H9 (cell line): ENCODE data around the gene MON2. TPM values are rescaled to one million over a fixed set of nuclear protein-coding genes. Genes with fewer than 3 reads are reported as not detected.

Experiments
- DNase-seq: peaks from one replicate; pipeline ENCODE4 v3.0.0-alpha.2; 2017
- H2AFZ ChIP-seq: one replicate; pipeline ENCODE4 v1.6.1; 2013; ENCODE audit warnings: mild to moderate bottlenecking, low read length, control low read depth, moderate library complexity
- H2AK5ac ChIP-seq: 2 replicates; pipeline ENCODE4 v1.6.1; 2013; ENCODE audit warnings: low read length, control low read depth, mixed read lengths; ENCODE audit not compliant: insufficient read length
- H2BK120ac ChIP-seq: one replicate; pipeline ENCODE4 v1.6.1; 2013; ENCODE audit warnings: low read depth, mild to moderate bottlenecking, low read length, control low read depth, inconsistent platforms; ENCODE audit not compliant: poor library complexity, severe bottlenecking
- H2BK12ac ChIP-seq: 2 replicates; pipeline ENCODE4 v1.6.1; 2013; ENCODE audit warnings: low read length, control low read depth, mixed read lengths, low read depth; ENCODE audit not compliant: insufficient read length
- H2BK15ac ChIP-seq: 2 replicates; pipeline ENCODE4 v1.6.1; 2013; ENCODE audit warnings: low read depth, low read length, control low read depth
- H2BK20ac ChIP-seq: one replicate; pipeline ENCODE4 v1.6.1; 2013; ENCODE audit warnings: low read depth, mild to moderate bottlenecking, low read length, control low read depth, inconsistent platforms; ENCODE audit not compliant: poor library complexity, severe bottlenecking
- H2BK5ac ChIP-seq: 2 replicates; pipeline ENCODE4 v1.6.1; 2013; ENCODE audit warnings: low read length, control low read depth, mixed read lengths; ENCODE audit not compliant: insufficient read length
- H3K14ac ChIP-seq: 2 replicates; pipeline ENCODE4 v1.6.1; 2013; ENCODE audit warnings: low read length, control low read depth; ENCODE audit not compliant: insufficient read depth
- H3K18ac ChIP-seq: 2 replicates; pipeline ENCODE4 v1.6.1; 2013; ENCODE audit warnings: low read depth, mild to moderate bottlenecking, mixed read lengths, low read length, control low read depth; ENCODE audit not compliant: insufficient read length
- H3K23ac ChIP-seq: 2 replicates; pipeline ENCODE4 v1.6.1; 2013; ENCODE audit warnings: low read length, control low read depth, mixed read lengths, low read depth; ENCODE audit not compliant: insufficient read length
- H3K23me2 ChIP-seq: 2 replicates; pipeline ENCODE4 v1.6.1; 2013; ENCODE audit warnings: low read depth, mild to moderate bottlenecking, mixed read lengths, low read length, control low read depth; ENCODE audit not compliant: insufficient read length, poor library complexity, severe bottlenecking
- H3K27ac ChIP-seq: 2 replicates; pipeline ENCODE4 v1.5.1; 2013; ENCODE audit warnings: low read length, control low read depth, mixed read lengths, low read depth; ENCODE audit not compliant: insufficient read length
- H3K27me3 ChIP-seq: 2 replicates; pipeline ENCODE4 v1.6.1; 2013; ENCODE audit warnings: low read length, control low read depth, inconsistent platforms; ENCODE audit not compliant: insufficient read depth
- H3K4ac ChIP-seq: 2 replicates; pipeline ENCODE4 v1.6.1; 2013; ENCODE audit warnings: low read depth, mild to moderate bottlenecking, control low read depth, inconsistent platforms, low read length, moderate library complexity
- H3K4me1 ChIP-seq: 2 replicates; pipeline ENCODE4 v1.6.1; 2013; ENCODE audit warnings: low read length, control low read depth, inconsistent platforms; ENCODE audit not compliant: insufficient read depth
- H3K4me2 ChIP-seq: 2 replicates; pipeline ENCODE4 v1.6.1; 2013; ENCODE audit warnings: low read length, control low read depth, mixed read lengths; ENCODE audit not compliant: insufficient read length, insufficient read depth
- H3K56ac ChIP-seq: 2 replicates; pipeline ENCODE4 v1.6.1; 2013; ENCODE audit warnings: low read depth, mild to moderate bottlenecking, mixed read lengths, low read length, control low read depth; ENCODE audit not compliant: insufficient read length
- H3K79me1 ChIP-seq: 2 replicates; pipeline ENCODE4 v1.6.1; 2013; ENCODE audit warnings: low read depth, mild to moderate bottlenecking, moderate library complexity, low read length, control low read depth, inconsistent platforms; ENCODE audit not compliant: insufficient read depth, poor library complexity, severe bottlenecking
- H3K79me2 ChIP-seq: 2 replicates; pipeline ENCODE4 v1.6.1; 2013; ENCODE audit warnings: low read length, control low read depth, inconsistent platforms; ENCODE audit not compliant: insufficient read depth
- H3K9ac ChIP-seq: 2 replicates; pipeline ENCODE4 v1.6.1; 2013; ENCODE audit warnings: low read length, control low read depth, mixed read lengths; ENCODE audit not compliant: insufficient read length; ENCODE audit errors: extremely low read depth
- H3K9me3 ChIP-seq: one replicate; pipeline ENCODE4 v1.6.1; 2013; ENCODE audit warnings: low read depth, low read length, inconsistent platforms; ENCODE audit not compliant: control insufficient read depth
- H3T11ph ChIP-seq: one replicate; pipeline ENCODE4 v1.6.1; 2013; ENCODE audit warnings: mild to moderate bottlenecking, low read length, control low read depth, inconsistent platforms
- H4K20me1 ChIP-seq: one replicate; pipeline ENCODE4 v1.6.1; 2013; ENCODE audit not compliant: control insufficient read depth, insufficient read length, insufficient read depth
- H4K5ac ChIP-seq: 2 replicates; pipeline ENCODE4 v1.6.1; 2013; ENCODE audit warnings: low read depth, mild to moderate bottlenecking, mixed read lengths, low read length, control low read depth; ENCODE audit not compliant: insufficient read length
- H4K8ac ChIP-seq: replicated peaks from 2 replicates; pipeline ENCODE4 v1.6.1; 2013; ENCODE audit warnings: low read length, control low read depth, mixed read lengths, low read depth; ENCODE audit not compliant: insufficient read length
- H4K91ac ChIP-seq: 2 replicates; pipeline ENCODE4 v1.6.1; 2013; ENCODE audit warnings: low read depth, mild to moderate bottlenecking, moderate library complexity, mixed read lengths, low read length, control low read depth; ENCODE audit not compliant: insufficient read length
- H3K27ac Mint-ChIP-seq, 3 experiments: 2 replicates in 2 of 3; 3 replicates in 1 of 3; pipeline ENCODE4 v1.8.0; 2020 to 2021; ENCODE audit warnings: mixed read lengths in 3 of 3, mild to moderate bottlenecking in 1 of 3, moderate library complexity in 1 of 3
- H3K27me3 Mint-ChIP-seq: 2 replicates; pipeline ENCODE4 v1.8.0; 2021; ENCODE audit warnings: low read depth, mild to moderate bottlenecking, moderate library complexity, mixed read lengths
- H3K36me3 Mint-ChIP-seq, 3 experiments: 2 replicates in 2 of 3; 3 replicates in 1 of 3; pipeline ENCODE4 v1.8.0; 2020 to 2021; ENCODE audit warnings: low read depth in 3 of 3, mixed read lengths in 3 of 3; ENCODE audit not compliant: insufficient read depth in 1 of 3
- H3K4me1 Mint-ChIP-seq, 2 experiments: 2 replicates each; pipeline ENCODE4 v1.8.0; 2020; ENCODE audit warnings: mixed read lengths in 2 of 2
- H3K4me3 Mint-ChIP-seq, 2 experiments: 2 replicates in 1 of 2; 3 replicates in 1 of 2; pipeline ENCODE4 v1.8.0; 2020 to 2021; ENCODE audit warnings: mild to moderate bottlenecking in 2 of 2, mixed read lengths in 2 of 2, moderate library complexity in 1 of 2
- H3K9me3 Mint-ChIP-seq, 2 experiments: 2 replicates in 1 of 2; 3 replicates in 1 of 2; pipeline ENCODE4 v1.8.0; 2020; ENCODE audit warnings: mild to moderate bottlenecking in 2 of 2, mixed read lengths in 2 of 2, moderate library complexity in 1 of 2
- CTCF ChIP-seq: fragments of 200-600 bp; sonication (generic); conservative IDR thresholded peaks from 3 replicates; pipeline ENCODE4 v1.8.0; 2021; ENCODE audit warnings: antibody characterized with exemption, mild to moderate bottlenecking
- WGBS: extraction: QIAGEN DNeasy Blood & Tissue Kit; methylation state at CpG from one replicate; pipeline ENCODE4 v1.1.7; 2013; ENCODE audit warnings: missing lambda C conversion rate, low lambda C conversion rate, mixed read lengths; ENCODE audit not compliant: insufficient read length; ENCODE audit errors: extremely low coverage; 5-methylcytosine and 5-hydroxymethylcytosine counted together
- total RNA-seq: library from RNA; stranded (reverse); gene quantifications from 2 replicates; pipeline ENCODE4 v1.2.1, GENCODE V29; 2021

MON2 gene
- total RNA-seq, 1 experiment from 2014 or later: 21.9 TPM

GRCh38 chr12:62588916-62589315 is 122.3 kb downstream of the MON2 start:
- Histone ChIP-seq H2BK20ac (no peak overlapping the region), H3T11ph (no peak overlapping the region), H3K27me3 (no peaks in the 10 kb centered on the region), H2AFZ (no peak overlapping the region), H4K91ac (no peak overlapping the region), H3K4me1 (no peaks in the 10 kb centered on the region; the same call in 1 of the 2 replicates), H2BK5ac (no peak overlapping the region), H3K9ac (no peak overlapping the region), H4K5ac (no peak overlapping the region), H2AK5ac (no peak overlapping the region), H2BK12ac (no peak overlapping the region), H3K79me1 (no peaks in the 10 kb centered on the region), H3K18ac (no peak overlapping the region), H3K4ac (no peak overlapping the region), H3K56ac (no peak overlapping the region), H2BK120ac (no peak overlapping the region), H4K20me1 (no peaks in the 10 kb centered on the region), H3K4me2 (no peak overlapping the region), H3K27ac (no peak overlapping the region), H4K8ac (no peak overlapping the region), H2BK15ac (no peak overlapping the region), H3K9me3 (no peaks in the 10 kb centered on the region), H3K14ac (no peak overlapping the region), H3K23ac (no peak overlapping the region), H3K23me2 (no peaks in the 10 kb centered on the region), H3K79me2 (no peaks in the 10 kb centered on the region)
- Mint-ChIP-seq H3K36me3 (peaks cover 0 to 10% (median 4%) of the 10 kb centered on the region in 3 experiments; a peak in 1 of 7 replicates), H3K9me3 (no peaks in the 10 kb centered on the region), H3K27ac (peak overlapping the region in 1 of 3 experiments; percentile 47; a peak in 2 of 7 replicates), H3K4me1 (peaks cover 7 to 9% of the 10 kb centered on the region in 2 experiments), H3K4me3 (no peak overlapping the region), H3K27me3 (no peaks in the 10 kb centered on the region)
- DNase-seq: no peak
- TF ChIP-seq CTCF: no peak
- no CpG with 5 or more reads among the region's 1 CpG for WGBS
